Sigmoid colon (tissue), 4 donors: ENCODE measurements around the gene CCDC15.

Source experiments
- CTCF ChIP-seq, 4 experiments: fragments of 450-650 bp in 3 of 4; fragments of 200-600 bp in 1 of 4; IDR thresholded peaks; one replicate each; pipeline ENCODE4 v1.5.1; 2016 to 2019; ENCODE audit warnings: antibody characterized with exemption in 4 of 4, mild to moderate bottlenecking in 3 of 4, moderate library complexity in 2 of 4
- EP300 ChIP-seq, 4 donors: sonication (generic); formaldehyde crosslinking; IDR thresholded peaks; one replicate each; pipeline ENCODE4 v1.6.1; 2017; ENCODE audit warnings: antibody characterized with exemption in 4 of 4
- POLR2A ChIP-seq, 2 donors: fragments of 450-650 bp; IDR thresholded peaks; one replicate each; pipeline ENCODE4 v1.6.1; 2016; ENCODE audit warnings: antibody characterized with exemption in 2 of 2, mild to moderate bottlenecking in 2 of 2, moderate library complexity in 2 of 2
- POLR2AphosphoS5 ChIP-seq, 4 donors: sonication (generic); formaldehyde crosslinking; IDR thresholded peaks; one replicate each; pipeline ENCODE4 v1.6.1; 2017; ENCODE audit warnings: antibody characterized with exemption in 4 of 4

DNA sequence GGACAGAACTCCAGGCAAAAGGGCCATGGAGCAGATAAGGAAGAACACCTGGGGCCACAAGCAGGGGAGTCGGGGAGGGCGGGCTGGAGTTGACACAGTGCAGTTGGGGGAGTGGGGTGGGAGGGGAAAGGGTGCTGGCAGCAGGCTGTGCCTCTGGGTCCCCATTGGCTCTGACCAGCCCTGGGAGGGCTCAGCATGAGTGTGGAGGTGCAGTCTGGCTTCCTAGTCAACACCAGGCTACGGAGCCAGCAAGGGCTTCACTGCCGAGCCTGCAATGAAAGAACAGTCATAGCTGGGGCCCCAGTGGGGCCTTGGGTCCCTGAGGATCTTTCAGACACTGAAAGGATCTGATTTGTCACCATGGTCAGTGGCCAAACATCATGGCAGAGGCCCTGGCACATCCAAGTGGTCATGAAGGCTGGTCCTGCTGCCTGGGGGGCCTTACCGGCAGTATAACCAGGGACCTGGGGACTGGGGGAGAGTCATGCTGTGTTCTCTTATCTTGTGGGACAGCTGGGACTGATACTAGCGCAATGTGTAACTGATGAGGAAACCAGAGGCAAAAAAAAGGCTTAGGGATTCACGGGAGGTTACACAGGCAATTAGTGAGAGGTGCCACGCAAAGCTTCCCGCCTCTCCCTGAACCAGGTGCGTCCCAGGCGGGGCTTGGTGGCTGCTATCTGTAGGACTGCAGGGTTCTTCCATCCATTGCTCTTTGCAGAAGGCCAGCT, 120.7 kb downstream of the CCDC15 start:
- TF ChIP-seq CTCF (IDR thresholded peaks at IDR 0.05), result no peak
- no peak for TF ChIP-seq POLR2A (IDR thresholded peaks at IDR 0.05)
- no peak for TF ChIP-seq POLR2AphosphoS5 (IDR thresholded peaks at IDR 0.05)
- TF ChIP-seq EP300 (IDR thresholded peaks at IDR 0.05), result no peak
